Muscle of back (tissue), 13 donors: Measurements from ENCODE around the gene ARRB1. TPM values are rescaled to one million over a fixed set of nuclear protein-coding genes. Genes with fewer than 3 reads are reported as not detected.
A peak's percentile ranks its signal among the peaks of the same experiment; 100 is the strongest.
"Not testable (repeated sequence)": the region's sequence is repeated elsewhere in the genome, so short reads cannot be mapped to it uniquely, and the experiment has no call there.

Source experiments
- DNase-seq, 3 donors: peaks; one replicate each; pipeline versions ENCODE4 v3.0.0 to v3.0.0-alpha.2; 2013
- long read RNA-seq, 9 donors: transcript quantifications; one replicate each; lab custom pipeline, GENCODE V29; 2026
- polyA plus RNA-seq, 10 donors: library from polyadenylated mRNA; unstranded; fragments of 120-200 nt; gene quantifications; one replicate each; pipeline ENCODE4 v1.2.1, GENCODE V29; 2013; ENCODE audit not compliant: insufficient read length in 10 of 10

ARRB1 gene
- polyA plus RNA-seq, result 10 to 100 TPM; 15.8 to 24.6 (median 19.7) TPM
- long read RNA-seq, donor 1, partial matches to known transcripts, result 0 of 5 reads
- long read RNA-seq, donor 1, other reads (novel, unspliced or antisense), result 0 of 5 reads
- long read RNA-seq, donor 2, partial matches to known transcripts, result 3,533 of 3,786 reads
- long read RNA-seq, donor 2, other reads (novel, unspliced or antisense), result 250 of 3,786 reads
- long read RNA-seq, donor 3, result 0 reads
- long read RNA-seq, donor 4, partial matches to known transcripts, result 0 of 1 reads
- long read RNA-seq, donor 4, other reads (novel, unspliced or antisense), result 0 of 1 reads
- long read RNA-seq, donor 5, partial matches to known transcripts, result 0 of 5 reads
- long read RNA-seq, donor 5, other reads (novel, unspliced or antisense), result 0 of 5 reads
- long read RNA-seq, donor 6, partial matches to known transcripts, result 0 of 4 reads
- long read RNA-seq, donor 6, other reads (novel, unspliced or antisense), result 0 of 4 reads
- long read RNA-seq, donor 7, partial matches to known transcripts, result 0 of 2 reads
- long read RNA-seq, donor 7, other reads (novel, unspliced or antisense), result 0 of 2 reads
- long read RNA-seq, donor 8, partial matches to known transcripts, result 0 of 3 reads
- long read RNA-seq, donor 8, other reads (novel, unspliced or antisense), result 0 of 3 reads
- long read RNA-seq, donor 9, result 0 reads

DNA sequence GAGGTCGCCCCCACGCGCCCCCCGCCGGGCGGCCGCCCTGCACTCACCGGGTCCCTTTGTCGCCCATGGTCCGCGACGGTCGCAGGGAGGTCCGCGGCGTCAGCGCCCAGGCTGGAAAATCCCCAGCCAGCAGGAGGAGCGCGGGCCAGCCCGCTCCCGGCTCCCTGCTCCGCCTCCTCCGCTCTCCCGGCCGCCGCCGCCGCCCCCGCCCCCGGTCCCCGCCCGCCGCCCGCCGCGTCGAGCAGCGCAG, at the start of gene ARRB1:
Gene ARRB1 (minus strand): TSS at position 121 of the 250 bp plus-strand sequence. CDS start 54 bp downstream, at position 67.
- no peak for DNase-seq

DNA sequence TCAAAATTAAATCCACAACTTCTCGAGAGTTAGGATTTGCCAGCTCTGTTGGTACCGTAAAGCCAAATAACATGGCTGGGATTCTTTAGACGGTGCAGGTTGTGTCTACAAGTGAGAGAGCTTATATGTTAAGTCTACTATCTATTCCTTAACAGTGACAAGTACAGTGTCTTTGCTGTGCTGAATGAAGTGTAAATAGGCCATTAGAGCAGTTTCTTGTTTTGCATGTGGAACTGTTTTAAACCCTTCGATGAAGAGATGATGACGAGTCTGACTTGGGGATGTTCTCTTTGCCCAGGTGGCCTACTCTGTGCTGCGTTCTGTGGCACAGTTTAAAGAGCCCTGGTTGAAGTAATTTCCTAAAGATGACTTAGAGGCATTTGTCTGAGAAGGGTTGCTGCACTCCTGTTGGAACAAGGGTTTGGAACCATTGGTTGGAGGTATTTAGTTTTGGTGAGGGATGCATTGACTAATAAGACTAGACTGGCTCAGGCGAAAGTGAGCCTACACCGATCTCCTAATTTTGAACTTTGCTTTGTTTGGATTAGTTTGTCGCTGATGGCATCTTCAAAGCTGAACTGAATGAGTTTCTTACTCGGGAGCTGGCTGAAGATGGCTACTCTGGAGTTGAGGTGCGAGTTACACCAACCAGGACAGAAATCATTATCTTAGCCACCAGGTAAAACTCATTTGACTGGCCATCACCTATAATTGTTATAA, 48.8 kb upstream of the ARRB1 start:
- DNase-seq, result peak in 1 of 3 donors; percentile 65

DNA sequence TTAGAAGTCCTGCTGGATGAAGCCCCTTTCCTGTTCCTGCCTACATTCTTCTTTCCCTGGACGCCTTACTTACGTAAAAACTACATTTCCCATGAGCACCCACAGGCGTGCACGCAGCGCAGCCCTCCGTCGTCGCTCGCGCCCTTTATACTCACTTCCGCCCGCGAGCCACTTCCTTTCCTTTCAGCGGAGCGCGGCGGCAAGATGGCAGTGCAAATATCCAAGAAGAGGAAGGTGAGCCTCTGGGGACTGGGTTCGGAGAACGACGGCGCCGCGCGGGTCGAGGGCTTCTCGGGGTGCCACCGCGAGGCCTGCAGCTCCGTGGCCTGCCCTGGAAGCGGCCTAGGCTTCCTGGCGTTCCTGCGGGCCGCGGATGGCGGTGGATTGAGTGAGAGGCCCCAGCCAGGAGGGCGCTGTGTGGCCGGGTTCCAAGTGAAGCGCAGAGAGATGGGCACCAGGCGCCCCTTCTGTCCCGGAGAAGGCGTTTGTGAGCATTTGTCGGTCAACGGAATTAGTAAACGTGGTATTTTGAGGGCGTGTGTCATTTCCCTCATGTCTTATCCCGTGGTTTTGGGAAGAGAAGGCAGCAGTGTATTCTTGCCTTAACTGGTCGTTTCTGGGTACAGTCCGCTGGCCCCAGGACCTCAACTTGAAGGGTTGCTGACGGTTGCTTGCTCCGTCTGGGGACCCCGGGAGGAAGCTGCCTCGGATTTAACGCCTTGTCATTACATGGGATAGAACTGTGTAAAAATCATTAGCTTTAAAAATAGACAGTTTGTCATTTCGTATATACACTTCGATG, 48.1 kb upstream of the ARRB1 start, which contains the start of gene RPS3:
Gene RPS3 (plus strand): TSS at position 175 of the 802 bp plus-strand sequence. CDS start 30 bp downstream, at position 205.
- peak; percentile 91 to 98 (median 94) for DNase-seq

DNA sequence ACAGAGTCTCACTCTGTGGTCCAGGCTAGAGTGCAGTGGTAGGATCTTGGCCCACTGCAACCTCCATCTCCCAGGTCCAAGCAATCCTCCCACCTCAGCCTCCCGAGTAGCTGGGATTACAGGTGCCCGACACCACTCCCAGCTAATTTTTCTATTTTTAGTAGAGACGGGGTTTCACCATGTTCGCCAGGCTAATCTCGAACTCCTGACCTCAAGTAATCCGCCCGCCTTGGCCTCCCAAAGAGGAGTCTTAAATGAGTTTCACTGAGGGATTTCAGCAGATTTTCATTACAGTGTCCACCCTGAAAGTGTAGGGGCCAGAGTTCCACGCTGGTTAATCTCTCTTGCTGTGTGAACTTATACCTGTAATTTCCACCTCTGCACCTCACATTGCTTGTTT, 47.4 kb upstream of the ARRB1 start:
- DNase-seq, result no peak

DNA sequence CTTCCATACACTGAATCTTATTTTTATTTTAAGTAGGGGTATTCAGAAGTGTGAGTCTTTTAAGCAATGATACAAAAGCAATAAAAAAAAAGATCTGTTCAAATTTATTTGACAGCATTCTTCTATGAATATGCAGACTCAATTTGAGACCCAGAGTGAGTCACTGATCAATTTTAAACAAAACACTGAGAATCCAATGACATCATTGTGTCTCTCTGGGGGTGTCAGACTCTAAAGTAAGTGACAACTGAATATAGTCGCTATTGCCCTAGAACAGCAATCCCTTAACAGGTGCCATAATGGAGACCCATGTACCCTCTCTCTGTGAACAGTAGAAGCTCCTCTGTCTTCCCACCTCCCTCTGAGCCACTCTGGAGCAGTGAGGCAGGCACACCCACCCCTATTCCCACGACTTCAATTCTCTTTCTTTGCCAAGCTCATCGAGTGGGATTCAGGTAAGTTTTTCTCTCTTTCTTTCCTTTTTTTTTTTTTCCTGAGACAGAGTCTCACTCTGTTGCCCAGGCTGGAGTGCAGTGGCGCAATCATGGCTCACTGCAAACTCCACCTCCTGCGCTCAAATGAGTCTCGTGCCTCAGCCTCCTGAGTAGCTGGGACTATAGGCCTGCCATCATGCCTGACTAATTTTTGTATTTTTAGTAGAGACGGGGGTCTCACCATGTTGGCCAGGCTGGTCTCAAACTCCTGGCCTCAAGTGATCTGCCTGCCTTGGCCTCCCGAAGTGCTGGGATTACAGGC, 42.8 kb upstream of the ARRB1 start:
- no peak for DNase-seq

DNA sequence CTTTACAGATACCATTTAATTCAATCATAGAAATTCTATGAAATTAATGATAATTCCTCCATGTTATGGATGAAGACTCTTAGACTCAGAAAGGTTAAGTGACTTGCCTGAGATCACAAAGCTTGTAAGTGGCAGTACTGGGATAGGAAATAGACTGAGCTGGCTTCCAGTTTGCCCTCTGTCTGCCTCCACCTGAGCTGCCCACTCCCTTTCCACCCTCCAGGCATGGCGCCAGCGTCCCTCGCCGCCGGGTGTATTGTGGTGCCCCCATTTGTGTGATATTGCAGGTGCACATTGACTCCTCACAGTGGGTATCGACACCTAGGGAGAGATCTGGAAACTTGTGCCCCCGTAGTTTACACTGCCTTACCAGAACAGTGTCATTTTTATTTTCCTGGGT, 38.5 kb upstream of the ARRB1 start:
- DNase-seq, result no peak

DNA sequence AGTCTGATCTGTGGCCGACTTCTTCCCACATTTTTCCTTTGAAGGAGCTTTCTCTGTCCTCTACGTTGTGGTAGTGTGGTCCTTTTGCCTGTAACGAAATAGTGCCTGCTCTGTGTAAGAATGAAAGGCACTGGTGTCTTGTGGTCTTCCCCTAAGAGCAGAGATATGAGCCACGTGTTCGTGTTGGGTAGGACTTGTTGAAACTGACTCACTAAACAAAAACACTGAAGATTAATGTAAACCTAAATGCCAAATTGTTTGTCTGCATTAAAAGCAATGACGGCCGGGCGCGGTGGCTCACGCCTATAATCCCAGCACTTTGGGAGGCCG, 37.8 kb upstream of the ARRB1 start:
- DNase-seq, result no peak

DNA sequence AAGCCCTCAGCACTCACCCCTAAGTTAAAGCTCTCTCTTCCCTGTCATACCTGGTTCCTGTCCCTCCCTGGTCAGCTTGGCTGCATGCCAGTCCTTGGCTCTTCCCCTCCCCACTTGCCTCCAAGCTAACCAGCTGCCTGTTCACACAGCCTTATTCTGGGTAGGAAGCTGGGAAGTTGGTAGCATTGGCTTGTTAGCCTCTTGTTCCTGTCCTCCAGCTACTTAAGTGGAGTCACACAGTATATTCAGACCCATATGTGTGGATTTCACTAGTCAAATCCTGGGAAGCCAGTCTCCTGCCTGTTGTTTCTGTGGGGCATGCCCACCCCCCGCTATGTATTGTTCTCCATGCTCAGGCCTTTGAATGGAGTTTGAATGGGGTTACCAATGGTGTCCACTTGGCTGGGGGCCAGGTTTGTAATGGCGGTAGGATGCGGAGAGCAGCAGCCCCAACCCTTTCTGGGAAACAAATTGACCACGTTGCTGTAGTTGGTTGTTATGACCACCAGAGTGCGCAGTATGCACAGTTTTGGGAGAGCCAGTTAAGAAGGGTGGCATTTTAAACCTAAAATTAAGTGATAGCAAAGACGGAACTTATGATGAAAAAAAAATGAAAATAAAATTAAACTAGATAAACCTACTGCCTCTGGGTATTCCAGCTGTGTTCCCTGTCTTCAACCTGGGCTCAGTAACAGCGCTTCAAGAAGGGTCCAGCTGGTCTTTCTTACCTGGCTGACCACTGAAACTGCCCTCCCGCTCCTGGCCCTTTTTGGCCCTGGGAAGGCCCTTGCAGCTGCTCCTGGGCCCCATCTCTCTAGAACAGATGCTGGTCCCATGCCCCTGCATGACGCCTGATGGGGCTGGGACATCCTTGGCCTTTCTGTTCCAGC, 37.2 kb upstream of the ARRB1 start:
- peak; percentile 61 to 83 (median 69) for DNase-seq

DNA sequence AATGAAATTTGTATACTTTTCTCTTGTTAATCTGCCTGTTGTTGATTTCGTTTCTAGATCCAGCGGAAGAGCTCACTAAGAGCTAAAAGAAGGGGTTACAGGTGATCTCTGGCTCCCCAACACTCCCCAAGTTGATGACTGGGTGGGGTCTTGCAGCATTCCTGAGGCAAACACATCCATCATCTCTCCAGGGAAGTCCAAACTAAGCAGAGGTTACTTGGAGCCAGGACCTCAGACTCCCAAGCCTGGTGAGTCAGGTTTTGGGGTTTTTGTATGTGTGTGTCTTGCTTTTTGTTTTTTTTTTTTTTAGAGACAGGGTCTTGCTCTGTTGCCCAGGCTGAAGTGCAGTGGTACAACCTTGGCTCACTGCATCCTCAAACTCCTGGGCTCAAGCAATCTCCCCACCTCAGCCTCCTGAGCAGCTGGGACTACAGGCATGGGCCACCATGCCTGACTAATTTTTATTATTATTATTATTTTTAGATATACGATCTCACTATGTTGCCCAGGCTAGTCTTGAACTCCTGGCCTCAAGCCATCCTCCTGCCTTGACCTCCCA, 36.4 kb upstream of the ARRB1 start:
- no peak for DNase-seq

DNA sequence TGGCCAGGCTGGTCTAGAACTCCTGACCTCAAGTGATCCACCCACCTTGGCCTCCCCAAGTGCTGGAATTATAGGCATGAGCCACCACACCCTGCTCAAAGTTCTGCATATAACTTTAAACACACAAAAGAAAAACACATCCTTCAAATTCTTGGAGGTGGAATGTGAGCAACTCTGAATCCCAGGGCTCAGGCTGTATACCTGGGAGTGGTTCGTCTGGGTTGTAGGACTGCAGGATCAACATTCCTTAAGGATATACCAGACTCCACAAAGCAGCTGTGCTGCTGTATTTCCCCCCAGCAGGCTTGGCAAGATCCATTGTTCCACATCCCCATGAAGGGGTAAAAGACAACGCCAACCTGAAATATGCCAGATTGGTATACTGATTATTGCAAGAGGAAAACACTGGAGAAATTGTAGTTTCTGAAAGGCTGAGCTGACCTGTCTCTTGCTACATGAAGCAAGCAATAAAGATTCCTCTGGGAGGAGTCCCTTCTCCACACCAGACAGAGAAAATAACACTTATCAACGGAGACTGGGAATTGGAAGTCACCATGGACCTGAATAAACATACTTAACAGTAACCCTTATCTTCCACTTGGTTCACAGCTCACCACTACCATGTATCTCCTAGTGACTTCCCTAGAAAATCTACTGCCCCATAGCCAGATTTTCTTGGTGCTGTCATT, 35.6 kb upstream of the ARRB1 start:
- no peak for DNase-seq

DNA sequence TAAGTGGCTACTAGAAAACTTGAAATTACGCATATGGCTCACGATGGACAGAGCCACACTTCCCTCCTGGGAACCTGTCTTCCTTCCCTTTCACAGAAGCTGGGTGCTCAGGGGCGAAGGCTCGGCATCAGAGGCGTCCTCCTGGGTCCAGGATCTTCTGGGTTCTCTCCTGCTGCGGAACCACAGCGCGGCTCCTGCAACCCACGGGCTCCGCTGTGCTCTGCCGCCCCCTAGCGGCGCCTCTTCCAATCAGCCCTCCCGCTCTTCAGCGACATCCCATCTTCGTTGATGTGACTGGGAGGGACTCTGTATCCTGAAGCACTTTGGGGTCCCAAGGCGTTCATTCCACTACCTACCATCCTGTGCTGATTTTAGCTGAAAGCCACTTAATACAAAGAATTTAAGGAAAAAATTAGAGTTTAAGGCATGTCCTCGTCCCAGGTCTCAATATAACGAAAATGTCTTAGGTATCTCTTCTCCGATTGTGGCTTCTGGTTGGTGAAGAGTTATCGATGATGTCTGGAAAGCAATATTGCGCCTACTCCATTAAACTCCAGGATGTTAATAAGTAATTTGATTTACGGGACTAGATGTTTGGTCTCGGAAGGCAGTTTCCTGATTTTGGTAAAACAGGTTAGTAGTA, 33.1 kb upstream of the ARRB1 start:
- peak; percentile 58 to 87 (median 86) for DNase-seq

DNA sequence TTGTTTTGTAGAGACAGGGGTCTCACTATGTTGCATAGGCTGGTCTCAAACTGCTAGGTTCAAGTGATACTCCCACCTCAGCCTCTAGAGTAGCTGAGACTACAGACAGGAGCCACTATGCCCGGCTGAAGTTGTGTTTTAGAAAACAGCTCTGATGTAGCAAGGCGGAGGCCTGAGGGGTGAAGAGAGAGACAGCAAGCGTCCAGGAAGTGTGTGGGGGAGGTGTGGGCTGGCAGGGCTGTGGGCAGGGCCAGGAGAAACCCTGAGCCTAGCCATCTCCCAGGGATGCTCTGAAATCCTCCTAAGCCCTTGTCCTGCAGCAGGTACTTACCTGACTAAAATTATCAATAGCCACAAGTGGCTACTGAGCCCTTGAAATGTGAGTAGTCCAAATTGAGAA, 31.8 kb upstream of the ARRB1 start:
- no peak for DNase-seq

DNA sequence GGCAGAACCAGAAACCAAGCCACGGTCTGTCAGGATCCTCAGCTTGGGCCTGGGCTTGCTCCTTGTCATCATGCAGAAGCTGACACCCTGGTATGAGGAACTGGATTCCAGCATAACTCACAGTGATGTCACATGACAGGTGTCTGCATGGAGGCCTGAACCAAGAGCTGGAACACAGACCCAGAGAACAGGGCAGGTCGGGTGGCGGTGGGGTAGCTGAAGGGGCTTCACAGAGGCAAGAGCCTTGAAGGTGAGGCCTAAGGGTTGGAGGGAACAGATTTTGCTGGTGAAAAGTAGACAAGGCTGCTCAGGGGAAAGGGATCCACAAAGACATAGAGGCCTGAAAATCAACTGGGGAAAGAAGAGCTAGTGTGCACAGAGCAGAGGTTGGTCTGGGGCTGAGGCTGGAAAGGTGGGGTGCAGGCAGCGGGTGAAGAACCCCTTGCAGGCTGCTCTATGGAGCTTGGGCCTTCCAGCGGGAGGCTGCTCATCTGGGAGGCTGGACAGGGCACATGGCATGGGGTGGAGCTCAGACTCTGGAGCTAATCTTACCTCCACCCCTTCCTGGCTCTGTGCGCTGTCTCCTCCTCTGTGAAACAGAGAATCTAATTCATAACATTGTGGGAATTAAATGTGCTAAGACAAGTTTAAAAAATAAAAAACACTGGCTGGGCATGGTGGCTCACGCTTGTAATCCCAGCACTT, 29.4 kb upstream of the ARRB1 start:
- peak; percentile 45 to 50 (median 47) for DNase-seq

DNA sequence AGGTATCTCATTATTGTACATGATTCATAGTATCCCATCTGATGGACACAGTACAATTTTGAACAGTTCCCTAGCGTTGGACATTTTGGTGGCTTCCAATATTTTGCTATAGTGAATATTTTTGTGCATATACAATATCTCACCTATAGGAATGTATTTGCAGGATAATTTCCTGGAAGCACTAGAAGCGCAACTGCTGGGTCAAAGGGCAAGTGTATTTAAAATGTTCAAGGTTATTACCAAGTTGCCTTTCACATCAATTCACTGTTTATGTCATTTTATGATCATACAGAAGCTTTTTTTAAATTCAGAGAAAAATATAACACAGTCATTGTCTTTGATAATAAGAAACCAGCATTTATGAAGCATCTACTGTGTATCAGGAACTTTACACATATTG, 28.8 kb upstream of the ARRB1 start:
- DNase-seq, result no peak

DNA sequence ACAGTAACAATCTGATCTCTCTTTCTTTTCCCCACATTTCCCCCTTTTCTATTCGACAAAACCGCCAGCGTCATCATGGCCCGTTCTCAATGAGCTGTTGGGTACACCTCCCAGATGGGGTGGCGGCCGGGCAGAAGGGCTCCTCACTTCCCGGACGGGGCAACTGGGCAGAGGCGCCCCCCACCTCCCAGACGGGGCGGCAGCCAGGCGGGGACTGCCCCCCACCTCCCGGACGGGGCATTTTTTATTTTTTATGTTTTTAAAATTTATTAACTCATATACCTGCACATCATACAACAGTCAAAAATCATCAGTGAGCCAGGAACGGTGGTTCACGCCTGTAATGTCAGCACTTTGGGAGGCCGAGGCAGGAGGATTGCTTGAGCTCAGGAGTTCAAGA, 27.3 kb upstream of the ARRB1 start:
- not testable (repeated sequence) for DNase-seq

DNA sequence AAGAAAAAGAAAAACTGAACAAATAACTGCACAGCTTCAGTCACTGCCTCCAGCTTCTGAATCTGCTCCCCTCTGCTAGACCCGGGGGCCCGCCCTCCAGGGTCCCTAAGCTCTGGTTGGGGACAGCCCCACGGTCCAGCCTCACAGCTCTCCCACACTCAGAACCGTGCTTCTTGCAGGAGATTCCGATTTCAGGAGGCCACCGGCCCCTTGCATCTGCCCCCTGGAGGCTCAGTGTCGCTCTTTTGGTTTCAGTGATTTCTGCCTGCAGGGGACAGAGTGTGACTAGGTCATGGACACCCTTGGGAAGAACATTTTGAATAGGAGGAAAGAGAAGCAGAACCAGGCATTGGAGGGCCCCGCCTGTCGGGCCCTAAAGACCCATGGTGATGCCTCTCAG, 24.7 kb upstream of the ARRB1 start:
- no peak for DNase-seq

DNA sequence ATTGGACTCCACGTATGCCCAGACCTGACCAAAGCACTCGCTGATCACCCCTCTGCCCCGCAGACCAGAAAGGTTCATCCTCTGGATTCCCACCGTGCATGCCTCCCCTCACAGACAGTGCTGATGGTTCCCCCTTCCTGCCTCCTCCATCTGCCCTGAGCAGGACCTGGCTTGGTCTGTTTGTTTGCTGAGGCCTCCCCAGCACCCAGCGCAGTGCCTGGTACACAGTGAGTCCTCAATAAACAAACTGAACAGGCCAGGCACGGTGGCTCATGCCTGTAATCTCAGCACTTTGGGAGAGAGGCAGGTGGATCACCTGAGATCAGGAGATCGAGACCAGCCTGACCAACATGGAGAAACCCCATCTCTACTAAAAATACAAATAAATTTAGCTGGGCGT, 24.2 kb upstream of the ARRB1 start:
- DNase-seq, result no peak

DNA sequence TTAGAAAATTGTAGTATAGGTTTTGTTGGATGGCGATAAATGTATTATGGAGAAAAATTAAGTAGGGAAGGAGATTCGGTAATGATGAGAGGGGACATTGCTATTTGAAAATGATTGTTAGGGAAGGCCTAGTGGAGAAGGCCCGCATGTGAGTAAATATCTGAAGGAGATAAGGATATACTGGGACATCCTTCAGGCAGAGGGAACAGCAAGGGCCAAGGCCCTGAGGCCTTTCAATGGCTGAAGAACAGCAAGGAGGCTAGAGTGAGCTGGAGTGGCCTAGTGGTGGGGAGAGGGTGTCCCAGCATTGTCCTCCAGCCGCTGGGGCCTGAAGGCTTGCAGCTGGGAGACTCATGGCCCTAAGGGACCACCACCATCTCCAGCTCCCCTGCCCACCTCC, 23.2 kb upstream of the ARRB1 start:
- no peak for DNase-seq
